ENCODE results near the gene IMMT.

DNA sequence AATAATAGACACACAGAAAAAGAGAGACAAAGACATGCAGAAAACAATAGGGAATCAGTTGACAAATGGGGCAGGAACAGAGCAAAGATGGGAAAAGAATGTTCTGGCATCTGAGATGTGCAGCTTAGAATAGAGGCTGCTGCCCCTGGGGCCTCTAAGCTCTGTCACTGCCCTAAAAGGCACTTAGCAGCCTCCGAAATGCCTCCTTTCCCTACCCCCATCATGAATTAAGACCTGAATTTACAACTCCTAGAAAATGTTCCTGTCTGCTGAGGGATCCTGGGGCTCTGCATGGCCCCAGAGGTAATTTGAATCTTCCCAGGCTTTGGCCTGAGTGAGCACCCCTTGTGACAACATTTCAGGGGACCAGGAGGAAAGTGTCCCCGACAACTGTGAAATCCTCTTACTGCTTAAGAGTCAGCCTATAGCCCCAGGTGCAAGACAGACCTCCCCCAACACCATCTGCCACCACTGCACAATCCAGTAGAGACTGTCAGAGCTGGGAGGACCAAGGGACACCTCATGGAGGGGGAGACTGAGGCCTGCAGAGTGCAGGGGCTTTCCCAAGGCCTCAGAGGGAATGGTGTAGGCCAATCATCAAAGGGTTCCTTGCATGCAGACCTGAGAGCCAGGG lies 28.8 kb upstream of the IMMT start:
- TF ChIP-seq, protein P1, sequence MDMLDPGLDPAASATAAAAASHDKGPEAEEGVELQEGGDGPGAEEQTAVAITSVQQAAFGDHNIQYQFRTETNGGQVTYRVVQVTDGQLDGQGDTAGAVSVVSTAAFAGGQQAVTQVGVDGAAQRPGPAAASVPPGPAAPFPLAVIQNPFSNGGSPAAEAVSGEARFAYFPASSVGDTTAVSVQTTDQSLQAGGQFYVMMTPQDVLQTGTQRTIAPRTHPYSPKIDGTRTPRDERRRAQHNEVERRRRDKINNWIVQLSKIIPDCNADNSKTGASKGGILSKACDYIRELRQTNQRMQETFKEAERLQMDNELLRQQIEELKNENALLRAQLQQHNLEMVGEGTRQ (IDR thresholded peaks at IDR 0.05; ENCODE audit: low read length) = no peak
- no peak for TF ChIP-seq KDM4A (IDR thresholded peaks at IDR 0.05; ENCODE audit: low read depth, low read length, severe bottlenecking)
- TF ChIP-seq NRF1 (IDR thresholded peaks at IDR 0.05; ENCODE audit: low read depth, low read length) = no peak
- TF ChIP-seq EP300 (IDR thresholded peaks at IDR 0.05; ENCODE audit: borderline replicate concordance in 1 of 2, low read depth in 2 of 2, low read length in 2 of 2) = no peak
- TF ChIP-seq SUZ12 (IDR thresholded peaks at IDR 0.05; ENCODE audit: low read length) = no peak

All from H1 (cell line).